IPS-NIHi7 (cell line): Measurements from ENCODE around the gene ABCC6.
"Not testable (repeated sequence)": the region's sequence is repeated elsewhere in the genome, so short reads cannot be mapped to it uniquely, and the experiment has no call there.

ENCODE experiments used
- DNase-seq: peaks from one replicate; pipeline ENCODE4 v3.0.0; 2012; ENCODE audit warnings: mixed read lengths; ENCODE audit errors: extremely low spot score

Gene ABCC6

GRCh38 chr16:16190546-16190945 is 32.7 kb downstream of the ABCC6 start:
- no peak for DNase-seq

- DNase-seq: no peak
These were observed 33.5 kb downstream of the ABCC6 start for GRCh38 chr16:16189842-16190241.

DNA sequence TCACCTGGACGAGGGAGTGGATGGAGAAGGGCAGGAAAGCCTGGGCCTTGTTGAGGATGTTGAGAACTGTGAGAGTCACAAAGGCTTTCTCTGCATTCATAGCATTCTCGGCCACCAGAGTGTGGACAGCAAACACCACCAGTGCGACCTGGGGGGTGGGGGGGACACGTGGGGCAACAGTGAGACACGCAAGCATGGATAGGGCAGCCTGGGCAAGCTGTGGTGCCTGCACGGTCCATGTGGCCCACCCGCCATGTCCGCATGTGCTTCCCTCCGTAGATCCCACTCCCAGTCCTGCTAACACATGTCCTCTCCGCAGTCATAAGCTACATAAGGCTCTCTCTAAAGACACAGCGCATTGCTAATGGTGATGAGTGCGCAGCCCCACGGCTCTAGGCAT is 34.5 kb downstream of the ABCC6 start:
- no peak for DNase-seq

- no peak for DNase-seq
These were observed 36.5 kb downstream of the ABCC6 start for GRCh38 chr16:16186820-16187219.

- no peak for DNase-seq
These were observed 38.2 kb downstream of the ABCC6 start for GRCh38 chr16:16185095-16185494.

GRCh38 chr16:16184594-16184993 is 38.7 kb downstream of the ABCC6 start:
- DNase-seq: no peak

DNA sequence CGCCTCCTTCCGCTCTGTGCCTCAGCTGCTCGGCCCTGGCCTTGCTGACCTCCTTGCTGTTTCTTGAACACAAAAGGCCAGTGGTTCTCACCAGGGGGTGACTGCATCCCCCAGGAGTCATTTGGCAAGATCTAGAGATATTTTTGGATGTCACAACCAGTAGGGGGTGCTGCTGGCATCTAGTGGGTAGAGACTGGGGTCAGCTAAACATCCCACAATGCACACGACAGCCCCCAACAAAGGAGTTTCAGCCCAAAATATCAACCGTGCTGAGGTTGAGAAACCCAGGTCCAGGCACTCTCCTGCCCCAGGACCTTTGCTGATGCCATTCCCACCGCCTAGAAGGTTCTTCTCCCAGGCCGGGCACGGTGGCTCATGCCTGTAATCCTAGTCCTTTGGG is 39.7 kb downstream of the ABCC6 start:
- DNase-seq: peak; percentile 43

- no peak for DNase-seq
These were observed 40.4 kb downstream of the ABCC6 start for GRCh38 chr16:16182918-16183317.

GRCh38 chr16:16181748-16182147 is 41.5 kb downstream of the ABCC6 start:
- not testable (repeated sequence) for DNase-seq

GRCh38 chr16:16178455-16179162 is 44.7 kb downstream of the ABCC6 start:
- no peak for DNase-seq

DNA sequence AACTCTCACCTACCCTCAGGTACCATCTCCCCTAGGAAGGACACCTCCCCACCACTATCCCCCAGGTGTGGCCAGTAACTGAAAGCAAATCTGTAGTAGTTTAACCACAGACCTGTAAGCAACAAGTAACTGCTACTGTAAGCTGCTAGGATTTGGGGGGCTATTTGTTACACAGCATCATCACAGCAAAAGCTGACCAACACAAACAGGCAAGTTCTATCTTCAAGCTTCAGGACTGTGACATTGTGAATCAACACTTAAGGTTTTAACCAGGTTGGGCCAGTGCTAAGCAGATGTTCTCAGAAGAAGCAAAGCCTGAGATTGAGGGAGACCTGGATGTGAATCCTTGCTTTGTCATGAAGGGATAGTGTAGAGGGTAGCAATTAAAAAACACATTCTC is 47.0 kb downstream of the ABCC6 start:
- no peak for DNase-seq

- no peak for DNase-seq
These were observed 48.0 kb downstream of the ABCC6 start for GRCh38 chr16:16175296-16175695.

DNA sequence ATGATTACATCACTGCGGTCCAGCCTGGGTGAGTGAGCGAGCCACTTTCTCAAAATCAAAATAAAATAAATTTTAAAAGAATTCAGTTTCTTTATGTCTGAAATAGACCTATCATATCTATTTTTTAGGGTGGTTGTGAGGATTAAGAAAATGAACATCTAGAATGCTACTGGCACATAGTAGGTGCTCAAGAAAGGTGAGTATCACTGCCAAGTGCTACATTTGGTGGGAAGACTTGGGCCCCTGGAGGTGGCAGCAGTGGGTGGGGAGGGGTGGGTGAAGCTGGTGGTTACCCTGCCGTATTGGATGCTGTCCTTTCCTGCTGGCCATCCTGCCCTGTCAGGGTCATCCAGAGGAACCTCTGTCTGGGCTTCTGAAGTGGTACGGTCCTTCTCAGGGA is 50.3 kb downstream of the ABCC6 start:
- no peak for DNase-seq

- no peak for DNase-seq
These were observed 51.9 kb downstream of the ABCC6 start for GRCh38 chr16:16171332-16171919.

GRCh38 chr16:16169615-16170014 is 53.7 kb downstream of the ABCC6 start:
- no peak for DNase-seq

GRCh38 chr16:16168431-16168830 is 54.9 kb downstream of the ABCC6 start:
- no peak for DNase-seq

- DNase-seq: no peak
These were observed 55.4 kb downstream of the ABCC6 start for GRCh38 chr16:16167927-16168326.

- DNase-seq: no peak
These were observed 56.3 kb downstream of the ABCC6 start for GRCh38 chr16:16166949-16167348.

- DNase-seq: no peak
These were observed 57.2 kb downstream of the ABCC6 start for GRCh38 chr16:16166085-16166484.

- DNase-seq: no peak
These were observed 59.1 kb downstream of the ABCC6 start for GRCh38 chr16:16164243-16164642.

DNA sequence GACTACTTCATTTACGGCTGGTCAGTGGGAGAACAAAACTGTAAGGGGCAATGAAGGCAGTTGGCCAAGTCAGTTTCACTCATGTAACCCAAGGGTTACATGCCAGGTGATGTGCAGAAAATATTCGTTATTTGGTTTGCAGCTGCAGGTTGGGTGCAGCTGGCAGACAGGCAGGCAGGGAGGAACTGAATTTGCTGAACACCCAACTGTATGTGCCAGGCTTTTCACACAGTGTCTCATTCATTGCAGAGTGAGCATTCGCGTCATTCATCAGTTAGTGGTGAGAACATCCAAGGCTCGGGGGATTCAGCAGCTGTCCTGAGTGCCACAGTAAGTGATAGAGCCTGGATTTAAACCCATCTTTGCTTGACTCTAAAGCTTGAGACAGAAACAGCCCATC is 59.7 kb downstream of the ABCC6 start:
- no peak for DNase-seq

- no peak for DNase-seq
These were observed 60.2 kb downstream of the ABCC6 start for GRCh38 chr16:16163109-16163508.

- no peak for DNase-seq
These were observed 60.7 kb downstream of the ABCC6 start for GRCh38 chr16:16162591-16162990.

DNA sequence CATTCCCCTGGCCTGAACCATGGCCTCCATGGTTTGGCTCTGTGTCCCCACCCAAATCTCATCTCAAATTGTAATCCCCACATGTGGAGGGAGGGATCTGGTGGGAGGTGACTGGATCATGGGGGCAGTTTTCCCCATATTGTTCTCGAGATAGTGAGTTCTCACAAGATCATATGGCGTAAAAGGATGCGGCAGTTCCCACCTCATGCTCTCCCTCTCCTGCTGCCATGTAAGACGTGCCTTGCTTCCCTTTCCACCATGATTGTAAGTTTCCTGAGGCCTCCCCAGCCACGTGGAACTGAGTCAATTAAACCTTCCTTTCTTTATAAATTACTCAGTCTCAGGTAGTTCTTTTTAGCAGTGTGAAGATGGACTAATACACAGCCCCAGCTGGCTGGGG is 61.5 kb downstream of the ABCC6 start:
- DNase-seq: not testable (repeated sequence)
